Endothelial cell (in vitro differentiated cells): ENCODE results near the gene SERGEF. TPM values are rescaled to one million over a fixed set of nuclear protein-coding genes. Genes with fewer than 3 reads are reported as not detected.

Experiments used
- DNase-seq: peaks from one replicate; pipeline ENCODE4 v3.0.0; 2021; ENCODE audit warnings: low spot score
- H3K27ac Mint-ChIP-seq: one replicate; pipeline ENCODE4 v1.8.0; 2021; ENCODE audit warnings: mixed read lengths, inconsistent platforms; ENCODE audit not compliant: unreplicated experiment
- H3K27me3 Mint-ChIP-seq: one replicate; pipeline ENCODE4 v1.8.0; 2021; ENCODE audit warnings: mild to moderate bottlenecking, moderate library complexity, mixed read lengths, inconsistent platforms; ENCODE audit not compliant: unreplicated experiment
- H3K36me3 Mint-ChIP-seq: one replicate; pipeline ENCODE4 v1.8.0; 2021; ENCODE audit warnings: mild to moderate bottlenecking, low read depth, mixed read lengths, inconsistent platforms; ENCODE audit not compliant: unreplicated experiment
- H3K4me1 Mint-ChIP-seq: one replicate; pipeline ENCODE4 v1.8.0; 2021; ENCODE audit warnings: mild to moderate bottlenecking, mixed read lengths, inconsistent platforms; ENCODE audit not compliant: unreplicated experiment
- H3K4me3 Mint-ChIP-seq: one replicate; pipeline ENCODE4 v1.8.0; 2021; ENCODE audit warnings: mild to moderate bottlenecking, mixed read lengths, inconsistent platforms; ENCODE audit not compliant: unreplicated experiment
- H3K9me3 Mint-ChIP-seq: one replicate; pipeline ENCODE4 v1.8.0; 2021; ENCODE audit warnings: mixed read lengths, inconsistent platforms; ENCODE audit not compliant: unreplicated experiment
- CTCF ChIP-seq: fragments of 200-600 bp; sonication (generic); IDR thresholded peaks from one replicate; pipeline ENCODE4 v1.5.0; 2021; ENCODE audit warnings: antibody characterized with exemption; ENCODE audit not compliant: unreplicated experiment
- total RNA-seq: library from RNA; stranded (reverse); fragmentation: NEBNext Ultra II Directional; extraction: Animal tissue kit (Norgen Biotek cat#: 25700); gene quantifications from one replicate; pipeline ENCODE4 v1.2.1, GENCODE V29; 2021; ENCODE audit not compliant: unreplicated experiment

The SERGEF gene
- total RNA-seq, 1 donor from 2014 or later: 19.1 TPM

GRCh38 chr11:17745023-17745772, 267.6 kb downstream of the SERGEF start:
- H3K4me1 Mint-ChIP-seq: no peaks in the 10 kb centered on the region
- TF ChIP-seq CTCF: no peak
- no peaks in the 10 kb centered on the region for H3K9me3 Mint-ChIP-seq
- peaks cover 9% of the 10 kb centered on the region for H3K27me3 Mint-ChIP-seq
- H3K27ac Mint-ChIP-seq: no peak overlapping the region
- no peaks in the 10 kb centered on the region for H3K36me3 Mint-ChIP-seq
- no peak for DNase-seq
- H3K4me3 Mint-ChIP-seq: no peak overlapping the region

GRCh38 chr11:17744151-17744940, 268.5 kb downstream of the SERGEF start:
- no peaks in the 10 kb centered on the region for H3K36me3 Mint-ChIP-seq
- H3K27me3 Mint-ChIP-seq: peaks cover 9% of the 10 kb centered on the region
- no peaks in the 10 kb centered on the region for H3K4me1 Mint-ChIP-seq
- no peak overlapping the region for H3K27ac Mint-ChIP-seq
- TF ChIP-seq CTCF: no peak
- H3K4me3 Mint-ChIP-seq: no peak overlapping the region
- DNase-seq: no peak
- no peaks in the 10 kb centered on the region for H3K9me3 Mint-ChIP-seq

- Mint-ChIP-seq H3K4me3 (no peak overlapping the region), H3K27ac (no peak overlapping the region), H3K27me3 (peaks cover 9% of the 10 kb centered on the region), H3K36me3 (no peaks in the 10 kb centered on the region), H3K9me3 (no peaks in the 10 kb centered on the region), H3K4me1 (no peaks in the 10 kb centered on the region)
- TF ChIP-seq CTCF: no peak
- DNase-seq: no peak
These were observed 269.1 kb downstream of the SERGEF start for GRCh38 chr11:17743808-17744119.

GRCh38 chr11:17743026-17743807, 269.6 kb downstream of the SERGEF start:
- Mint-ChIP-seq H3K27me3 (peaks cover 9% of the 10 kb centered on the region), H3K4me3 (no peak overlapping the region), H3K36me3 (no peaks in the 10 kb centered on the region), H3K4me1 (no peaks in the 10 kb centered on the region), H3K9me3 (no peaks in the 10 kb centered on the region), H3K27ac (no peak overlapping the region)
- TF ChIP-seq CTCF: no peak
- no peak for DNase-seq
